BLaER1 treated with 17β-estradiol and CSF1 and Interleukin-3, amounts not matched to agents 10 nM and 100 nM (cell line): ENCODE measurements around the gene AK3.
"Not testable (repeated sequence)": the region's sequence is repeated elsewhere in the genome, so short reads cannot be mapped to it uniquely, and the experiment has no call there.

ENCODE experiments used
- H3K27ac ChIP-seq, 11 experiments: shearing (Covaris generic); formaldehyde crosslinking; 2 replicates each; pipeline ENCODE4 v1.8.1; 2022
- H3K27me3 ChIP-seq, 11 experiments: shearing (Covaris generic); formaldehyde crosslinking; 2 replicates each; pipeline ENCODE4 v1.8.1; 2022
- H3K36me3 ChIP-seq, 11 experiments: shearing (Covaris generic); formaldehyde crosslinking; 2 replicates each; pipeline ENCODE4 v1.8.1; 2022
- H3K4me1 ChIP-seq, 10 experiments: shearing (Covaris generic); formaldehyde crosslinking; 2 replicates each; pipeline ENCODE4 v1.8.1; 2022
- H3K4me2 ChIP-seq, 11 experiments: shearing (Covaris generic); formaldehyde crosslinking; 2 replicates each; pipeline ENCODE4 v1.8.1; 2022
- H3K4me3 ChIP-seq, 10 experiments: shearing (Covaris generic); formaldehyde crosslinking; 2 replicates each; pipeline ENCODE4 v1.8.1; 2022
- H3K9ac ChIP-seq, 11 experiments: shearing (Covaris generic); formaldehyde crosslinking; 2 replicates each; pipeline ENCODE4 v1.8.1; 2022
- H3K9me3 ChIP-seq, 11 experiments: shearing (Covaris generic); formaldehyde crosslinking; replicated peaks in 1 of 11; 2 replicates each; pipeline ENCODE4 v1.8.1; 2022
- H4K20me1 ChIP-seq, 11 experiments: shearing (Covaris generic); formaldehyde crosslinking; 2 replicates each; pipeline ENCODE4 v1.8.1; 2022
- Cebpa-rat ChIP-seq, 11 experiments: shearing (Covaris generic); IDR thresholded peaks; 2 replicates each; pipeline ENCODE4 v1.8.1; 2022

The AK3 gene

GRCh38 chr9:4755026-4755609, 14.1 kb upstream of the AK3 start:
- peak overlapping the region in 1 of 11 experiments; percentile 21; a peak in 2 of 22 replicates for H3K27ac ChIP-seq
- H3K4me3 ChIP-seq, result no peak overlapping the region
- H4K20me1 ChIP-seq, result no peaks in the 10 kb centered on the region
- H3K4me2 ChIP-seq, result peak overlapping the region; percentile 12 to 71 (median 38); a peak in 19 of 22 replicates
- TF ChIP-seq Cebpa-rat (IDR thresholded peaks at IDR 0.05), result no peak
- no peak overlapping the region for H3K9ac ChIP-seq
- H3K9me3 ChIP-seq, result no peaks in the 10 kb centered on the region
- H3K27me3 ChIP-seq, result no peaks in the 10 kb centered on the region
- H3K36me3 ChIP-seq, result no peaks in the 10 kb centered on the region
- H3K4me1 ChIP-seq, result peaks cover 13 to 34% (median 27%) of the 10 kb centered on the region in 10 experiments; a peak in 18 of 20 replicates

- not testable (repeated sequence) for H4K20me1 ChIP-seq, H3K4me3 ChIP-seq, H3K9ac ChIP-seq, H3K36me3 ChIP-seq, H3K27me3 ChIP-seq, H3K9me3 ChIP-seq
- Histone ChIP-seq H3K4me2 (peak overlapping the region; percentile 12 to 71 (median 45); a peak in 20 of 22 replicates), H3K27ac (peak overlapping the region in 1 of 11 experiments; percentile 24; a peak in 1 of 22 replicates), H3K4me1 (peaks cover 13 to 28% (median 21%) of the 10 kb centered on the region in 10 experiments; a peak in 18 of 20 replicates)
Measured at GRCh38 chr9:4754530-4754929, 13.5 kb upstream of the AK3 start.

GRCh38 chr9:4750023-4750673, 9.1 kb upstream of the AK3 start:
- no peaks in the 10 kb centered on the region for H3K9me3 ChIP-seq
- TF ChIP-seq Cebpa-rat (IDR thresholded peaks at IDR 0.05), result no peak
- no peaks in the 10 kb centered on the region for H3K36me3 ChIP-seq
- no peak overlapping the region for H3K27ac ChIP-seq
- H3K4me2 ChIP-seq, result no peak overlapping the region
- H3K4me3 ChIP-seq, result no peak overlapping the region
- H3K4me1 ChIP-seq, result peaks cover 10 to 14% (median 12%) of the 10 kb centered on the region in 10 experiments; a peak in 18 of 20 replicates
- no peaks in the 10 kb centered on the region for H4K20me1 ChIP-seq
- H3K27me3 ChIP-seq, result no peaks in the 10 kb centered on the region
- H3K9ac ChIP-seq, result no peak overlapping the region

- no peaks in the 10 kb centered on the region for H3K36me3 ChIP-seq
- TF ChIP-seq Cebpa-rat (IDR thresholded peaks at IDR 0.05), result no peak
- no peaks in the 10 kb centered on the region for H3K9me3 ChIP-seq
- no peak overlapping the region for H3K27ac ChIP-seq
- H3K4me1 ChIP-seq, result no peaks in the 10 kb centered on the region
- no peak overlapping the region for H3K9ac ChIP-seq
- no peaks in the 10 kb centered on the region for H3K27me3 ChIP-seq
- no peaks in the 10 kb centered on the region for H4K20me1 ChIP-seq
- H3K4me2 ChIP-seq, result no peak overlapping the region
- no peak overlapping the region for H3K4me3 ChIP-seq
Measured at GRCh38 chr9:4748612-4749011, 7.6 kb upstream of the AK3 start.

- no peak overlapping the region for H3K27ac ChIP-seq
- no peak overlapping the region for H3K9ac ChIP-seq
- peaks cover 0 to 9% (median 7%) of the 10 kb centered on the region in 10 experiments; a peak in 7 of 20 replicates for H3K4me1 ChIP-seq
- no peaks in the 10 kb centered on the region for H4K20me1 ChIP-seq
- H3K9me3 ChIP-seq, result no peaks in the 10 kb centered on the region
- no peaks in the 10 kb centered on the region for H3K36me3 ChIP-seq
- no peak for TF ChIP-seq Cebpa-rat (IDR thresholded peaks at IDR 0.05)
- H3K27me3 ChIP-seq, result no peaks in the 10 kb centered on the region
- H3K4me3 ChIP-seq, result no peak overlapping the region
- no peak overlapping the region for H3K4me2 ChIP-seq
Measured at GRCh38 chr9:4746278-4747030, 5.5 kb upstream of the AK3 start.

- Histone ChIP-seq H3K9me3 (no peaks in the 10 kb centered on the region), H3K4me2 (no peak overlapping the region), H4K20me1 (peaks cover 0 to 13% (median 0%) of the 10 kb centered on the region in 11 experiments; a peak in 6 of 22 replicates), H3K27ac (no peak overlapping the region), H3K27me3 (no peaks in the 10 kb centered on the region), H3K36me3 (0 out of 22 replicates have a peak, but pooled peaks cover 0 to 8% (median 0%) of the 10 kb centered on the region in 11 experiments), H3K9ac (no peak overlapping the region), H3K4me1 (peaks cover 15 to 25% (median 20%) of the 10 kb centered on the region in 10 experiments), H3K4me3 (no peak overlapping the region)
- no peak for TF ChIP-seq Cebpa-rat (IDR thresholded peaks at IDR 0.05)
Measured at GRCh38 chr9:4743131-4743875, 2.3 kb upstream of the AK3 start.

- Histone ChIP-seq H3K4me2 (peak overlapping the region; percentile 79 to 94 (median 90); a peak in 21 of 22 replicates), H3K9ac (peak overlapping the region in 4 of 11 experiments; percentile 88 to 97 (median 91); a peak in 6 of 22 replicates), H3K27ac (no peak overlapping the region; a peak in 1 of 22 replicates)
Measured at GRCh38 chr9:4742246-4742645, 1.2 kb upstream of the AK3 start.

GRCh38 chr9:4741365-4742089, 525 bp upstream of the AK3 start:
- H3K4me3 ChIP-seq, result peak overlapping the region; percentile 79 to 95 (median 90)
- TF ChIP-seq Cebpa-rat (IDR thresholded peaks at IDR 0.05), result no peak
- peaks cover 15 to 29% (median 23%) of the 10 kb centered on the region in 10 experiments for H3K4me1 ChIP-seq
- H4K20me1 ChIP-seq, result peaks cover 0 to 19% (median 3%) of the 10 kb centered on the region in 11 experiments; a peak in 9 of 22 replicates
- peak overlapping the region; percentile 75 to 94 (median 87) for H3K27ac ChIP-seq
- peak overlapping the region; percentile 88 to 97 (median 92) for H3K9ac ChIP-seq
- peak overlapping the region; percentile 79 to 94 (median 90) for H3K4me2 ChIP-seq
- peaks cover 0 to 8% (median 0%) of the 10 kb centered on the region in 11 experiments; a peak in 2 of 22 replicates for H3K36me3 ChIP-seq
- no peaks in the 10 kb centered on the region for H3K9me3 ChIP-seq
- H3K27me3 ChIP-seq, result no peaks in the 10 kb centered on the region

More at GRCh38 chr9:4742246-4742645, 1.2 kb upstream of the AK3 start:
- Histone ChIP-seq H4K20me1 (peaks cover 0 to 17% (median 0%) of the 10 kb centered on the region in 11 experiments; a peak in 9 of 22 replicates), H3K27me3 (no peaks in the 10 kb centered on the region), H3K4me3 (peak overlapping the region in 6 of 10 experiments; percentile 79 to 95 (median 92); a peak in 7 of 20 replicates), H3K4me1 (peaks cover 15 to 29% (median 23%) of the 10 kb centered on the region in 10 experiments), H3K36me3 (0 out of 22 replicates have a peak, but pooled peaks cover 0 to 8% (median 0%) of the 10 kb centered on the region in 11 experiments), H3K9me3 (no peaks in the 10 kb centered on the region)
- no peak for TF ChIP-seq Cebpa-rat (IDR thresholded peaks at IDR 0.05)
